ENCODE measurements around the gene VPS9D1.
"Not testable (repeated sequence)": the region's sequence is repeated elsewhere in the genome, so short reads cannot be mapped to it uniquely, and the experiment has no call there.

The VPS9D1 gene

GRCh38 chr16:89709166-89709565 lies 11.5 kb downstream of the VPS9D1 start:
- DNase-seq, result no peak

DNA sequence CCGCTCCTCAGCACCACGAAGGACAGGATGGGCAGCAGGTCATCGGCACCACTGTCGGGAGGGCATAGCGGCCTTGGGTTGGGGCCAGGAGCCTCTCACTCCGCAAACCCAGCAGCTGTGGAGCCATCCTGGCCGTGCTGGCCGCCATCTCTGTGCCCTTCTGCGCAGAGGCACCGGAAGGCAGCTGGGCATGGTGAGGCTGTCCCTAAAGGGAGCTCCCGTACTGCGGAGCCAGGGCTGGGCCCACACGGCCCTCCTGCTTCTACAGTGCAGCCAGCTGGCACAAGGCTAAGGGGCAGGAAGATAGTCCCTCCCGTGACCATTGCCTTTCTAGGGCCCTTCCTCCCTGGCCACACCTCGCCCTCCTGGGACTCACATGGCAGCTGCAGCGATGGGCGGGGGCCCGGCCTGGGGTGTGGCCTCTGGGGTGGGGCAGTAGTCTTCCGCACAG lies 12.2 kb downstream of the VPS9D1 start:
- no peak for DNase-seq

- DNase-seq, result no peak
These were observed 13.0 kb downstream of the VPS9D1 start for GRCh38 chr16:89707695-89708094.

DNA sequence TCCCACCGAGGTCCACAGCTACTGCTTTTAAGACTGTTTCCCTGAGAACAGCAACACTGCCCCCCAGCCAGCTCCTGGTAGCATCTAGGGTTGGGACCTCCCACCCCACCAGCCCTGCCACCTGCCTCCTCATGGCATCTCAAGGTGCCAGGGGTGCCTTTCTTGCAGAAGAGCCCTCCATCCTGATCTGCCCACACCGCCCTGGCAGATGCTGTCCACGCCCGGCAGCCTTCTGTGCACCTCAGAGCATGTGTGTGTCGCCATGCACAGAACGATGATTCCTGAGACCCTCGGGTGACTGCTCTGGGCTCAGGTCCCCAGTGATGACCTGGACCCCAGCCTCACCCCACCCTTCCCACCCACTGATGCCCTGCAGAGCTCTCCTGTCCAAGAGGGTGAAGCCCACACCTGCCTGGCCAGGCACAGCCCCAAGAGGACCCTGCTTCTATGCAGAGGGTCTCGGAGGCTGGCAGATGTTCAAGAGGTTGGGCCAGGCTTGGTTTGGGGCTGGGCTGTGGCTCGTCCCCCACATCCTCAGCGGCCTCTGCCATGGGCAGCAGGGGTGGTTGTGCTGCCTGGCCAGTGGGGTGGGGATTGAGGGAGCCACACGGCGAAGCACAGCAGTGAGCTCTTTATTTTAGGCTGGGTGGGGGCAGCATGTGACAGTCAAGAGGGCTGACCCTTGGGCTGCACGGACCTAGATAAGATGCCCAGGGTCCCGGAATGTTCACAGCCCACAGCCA lies 14.0 kb downstream of the VPS9D1 start:
- DNase-seq, result no peak

GRCh38 chr16:89705006-89705405 lies 15.7 kb downstream of the VPS9D1 start:
- DNase-seq, result no peak

- no peak for DNase-seq
These were observed 16.4 kb downstream of the VPS9D1 start for GRCh38 chr16:89704281-89704680.

- DNase-seq, result peak; percentile 97
These were observed 19.0 kb downstream of the VPS9D1 start, which contains the start of gene SPATA2L for GRCh38 chr16:89701425-89702406. Gene SPATA2L (minus strand): TSS chr16:89701705. CDS start chr16:89701232, 473 bp downstream.

DNA sequence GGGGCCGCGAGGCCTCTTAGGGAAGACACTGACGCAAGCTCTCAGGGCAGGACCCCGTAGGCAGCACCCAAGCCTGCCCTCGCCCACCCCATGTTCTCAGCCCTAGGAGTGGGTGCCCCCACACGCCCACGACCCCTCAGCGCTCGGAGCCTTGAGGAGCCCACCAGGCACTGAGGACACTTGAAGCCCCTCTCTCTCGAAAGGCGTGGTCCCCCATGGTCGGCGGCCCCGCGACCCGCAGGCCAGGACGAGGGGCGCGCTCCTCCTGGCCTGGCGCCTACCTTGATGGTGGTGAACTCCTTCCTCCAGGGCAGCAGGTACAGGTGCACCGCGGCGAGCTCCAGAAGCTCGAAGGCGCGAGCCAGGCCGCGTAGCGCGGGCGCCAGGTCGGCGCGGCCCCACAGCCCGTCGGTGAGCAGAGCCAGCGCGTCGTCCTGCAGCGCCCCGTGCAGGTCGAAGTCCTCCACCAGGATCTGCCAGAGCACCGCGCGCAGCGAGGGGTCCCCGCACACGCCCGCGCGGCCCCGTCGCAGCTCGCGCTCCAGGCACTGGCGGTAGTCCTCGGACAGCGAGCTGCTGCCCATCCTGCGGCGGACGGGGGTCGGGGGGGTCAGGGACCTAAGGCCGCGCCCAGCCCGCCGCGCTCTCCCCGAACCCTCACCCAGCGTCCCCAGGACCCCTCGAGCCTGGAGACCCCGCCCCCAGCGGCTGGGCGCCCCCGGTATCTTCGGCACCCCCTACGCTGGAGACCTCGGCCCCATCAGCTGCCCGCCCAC lies 19.9 kb downstream of the VPS9D1 start:
- DNase-seq, result peak; percentile 57

GRCh38 chr16:89700100-89700648 lies 20.5 kb downstream of the VPS9D1 start:
- DNase-seq, result peak; percentile 96

GRCh38 chr16:89699629-89700099 lies 21.0 kb downstream of the VPS9D1 start:
- DNase-seq, result not testable (repeated sequence)

DNA sequence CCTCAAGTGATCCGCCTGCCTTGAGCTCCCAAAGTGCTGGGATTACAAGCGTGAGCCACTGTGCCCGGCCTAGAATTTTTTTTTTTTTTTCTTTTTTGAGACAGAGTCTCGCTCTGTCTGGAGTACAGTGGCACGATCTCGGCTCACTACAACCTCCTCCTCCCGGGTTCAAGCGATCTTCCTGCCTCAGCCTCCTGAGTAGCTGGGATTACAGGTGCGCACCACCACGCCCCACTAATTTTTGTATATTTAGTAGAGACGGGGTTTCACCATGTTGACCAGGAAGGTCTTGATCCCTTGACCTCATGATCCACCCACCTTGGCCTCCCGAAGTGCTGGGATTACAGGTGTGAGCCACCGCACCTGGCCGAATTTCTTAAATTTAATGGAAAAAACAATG lies 22.0 kb downstream of the VPS9D1 start:
- DNase-seq, result not testable (repeated sequence)

DNA sequence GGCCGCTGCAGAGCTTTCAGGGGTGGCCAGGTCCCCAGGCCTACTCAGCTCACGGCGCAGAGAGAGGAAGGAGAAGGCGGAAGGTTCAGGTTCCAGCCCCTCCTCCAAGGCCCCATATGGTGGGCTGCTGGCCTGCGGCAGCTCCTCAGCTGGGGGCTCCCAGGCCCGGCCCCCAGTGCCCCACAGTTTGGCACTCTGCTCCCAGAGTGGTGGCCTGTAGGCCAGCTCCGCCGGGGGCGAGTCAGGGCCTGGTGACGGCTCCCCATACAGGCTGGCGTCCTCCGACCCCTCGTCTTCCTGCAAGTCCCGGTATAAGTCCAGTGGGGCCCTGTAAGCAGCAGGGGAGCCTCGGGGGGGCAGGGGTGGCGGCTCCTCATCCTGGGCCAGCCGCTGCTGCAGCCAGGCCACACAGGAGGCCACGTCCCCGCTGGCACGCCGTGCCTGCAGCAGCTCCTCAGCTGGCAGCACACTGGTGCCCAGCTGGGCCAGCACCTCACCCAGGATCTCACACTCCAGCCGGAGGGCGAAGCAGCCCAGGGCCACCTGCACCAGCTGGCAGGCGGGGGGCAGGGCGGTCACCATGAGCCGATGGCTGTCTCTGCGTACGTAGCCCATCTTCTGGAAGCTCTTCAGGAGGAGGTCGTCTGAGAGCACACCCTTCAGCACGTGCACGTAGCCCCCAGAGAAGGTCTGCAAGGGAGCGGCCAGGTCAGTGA lies 22.9 kb downstream of the VPS9D1 start:
- no peak for DNase-seq

GRCh38 chr16:89697161-89697615 lies 23.5 kb downstream of the VPS9D1 start:
- no peak for DNase-seq

- DNase-seq, result peak; percentile 56
These were observed 24.0 kb downstream of the VPS9D1 start for GRCh38 chr16:89696670-89697128.

- no peak for DNase-seq
These were observed 24.6 kb downstream of the VPS9D1 start for GRCh38 chr16:89695875-89696669.

DNA sequence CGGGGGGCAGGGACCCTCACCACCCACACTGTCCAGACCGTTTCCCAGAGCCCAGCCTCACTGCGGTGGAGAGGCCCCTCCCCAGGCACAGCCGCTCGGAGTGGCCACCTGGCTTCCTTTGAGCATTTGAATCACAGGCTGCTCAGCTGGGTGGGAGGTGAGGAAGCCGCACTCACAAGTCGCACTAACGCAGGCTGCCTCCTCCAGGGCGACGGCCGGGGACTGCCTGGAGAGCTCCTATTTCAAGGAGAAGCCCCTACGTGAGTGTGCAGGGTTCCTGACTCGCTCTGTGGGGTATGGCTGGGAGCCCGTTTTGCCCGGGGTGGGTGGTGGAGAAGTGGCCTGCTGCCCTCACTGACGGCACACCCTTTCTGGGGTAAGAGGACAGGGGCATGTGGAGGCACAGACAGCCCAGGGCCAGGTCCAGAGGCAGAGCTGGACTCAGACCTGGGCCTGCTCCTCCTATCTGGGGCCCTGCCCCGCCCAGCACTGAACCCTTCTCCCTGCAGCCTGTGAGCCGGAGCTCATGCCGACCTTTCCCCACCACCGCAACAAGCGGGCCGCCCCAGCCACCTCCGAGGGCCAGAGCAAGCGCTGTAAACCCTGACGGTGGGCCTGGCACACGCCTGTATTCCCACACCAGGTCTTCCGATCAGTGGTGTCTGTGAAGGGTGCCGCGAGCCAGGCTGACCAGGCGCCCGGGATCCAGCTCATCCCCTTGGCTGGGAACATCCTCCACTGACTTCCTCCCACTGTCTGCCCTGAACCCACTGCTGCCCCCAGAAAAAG lies 25.4 kb downstream of the VPS9D1 start:
- no peak for DNase-seq

DNA sequence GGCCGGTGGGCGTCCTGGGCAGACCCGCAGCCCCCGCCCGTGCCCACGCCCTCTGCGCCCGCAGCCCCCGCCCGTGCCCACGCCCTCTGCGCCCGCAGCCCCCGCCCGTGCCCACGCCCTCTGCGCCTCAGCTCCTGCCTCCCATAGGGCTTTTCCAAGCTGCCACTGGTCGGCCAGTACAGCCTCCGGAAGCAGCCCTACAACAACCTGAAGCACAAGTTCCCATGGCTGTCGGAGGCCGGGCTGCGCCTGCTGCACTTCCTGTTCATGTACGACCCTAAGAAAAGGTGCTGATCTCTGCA lies 26.0 kb downstream of the VPS9D1 start:
- DNase-seq, result not testable (repeated sequence)

DNA sequence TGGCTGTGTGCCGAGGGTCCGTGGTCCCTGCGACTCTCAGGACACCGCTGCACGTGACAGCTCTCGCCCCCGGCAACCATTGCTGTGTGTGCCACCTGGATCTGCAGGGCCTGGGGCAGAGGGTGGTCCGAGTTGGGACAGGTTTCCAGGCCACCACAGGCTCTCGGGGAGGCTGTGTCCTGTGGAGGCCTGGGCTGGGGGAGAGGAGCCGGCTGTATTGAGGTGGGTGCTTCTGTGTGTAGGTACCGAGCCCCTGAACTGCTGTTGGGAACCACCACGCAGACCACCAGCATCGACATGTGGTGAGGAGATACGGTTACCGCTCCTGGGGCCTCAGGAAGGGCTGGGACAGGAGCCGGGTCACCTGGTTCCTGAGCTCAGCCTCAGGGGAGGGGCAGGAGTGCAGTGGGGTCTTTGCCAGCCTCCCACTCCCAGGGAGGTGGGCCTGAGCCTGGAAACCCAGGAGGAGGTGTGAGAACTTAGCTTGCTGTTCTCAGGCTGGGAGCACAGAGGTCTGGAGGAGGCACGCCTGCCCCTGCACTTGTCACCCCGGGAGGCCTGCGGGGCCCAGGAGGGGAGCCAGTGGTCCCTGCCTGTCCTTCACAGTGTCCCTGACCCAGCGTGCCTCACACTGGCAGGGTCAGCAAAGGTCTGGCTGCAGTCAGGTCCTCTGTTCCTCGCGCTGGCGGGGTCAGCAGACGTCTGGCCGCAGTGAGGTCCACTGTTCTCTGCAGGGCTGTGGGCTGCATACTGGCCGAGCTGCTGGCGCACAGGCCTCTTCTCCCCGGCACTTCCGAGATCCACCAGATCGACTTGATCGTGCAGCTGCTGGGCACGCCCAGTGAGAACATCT lies 26.5 kb downstream of the VPS9D1 start:
- DNase-seq, result no peak

GRCh38 chr16:89693289-89693731 lies 27.4 kb downstream of the VPS9D1 start:
- DNase-seq, result no peak

Data from CD4-positive, alpha-beta T cell treated with Interleukin-21 for 1 hour (primary cell).